GM23338 (cell line): ENCODE results near the gene ITGA8.

Experiments
- CREB1 ChIP-seq: fragments of 250-450 bp; sonication (Bioruptor Pico); IDR thresholded peaks from 2 replicates; pipeline ENCODE4 v1.5.0; 2020; ENCODE audit warnings: low read depth, mild to moderate bottlenecking, moderate library complexity
- ETS1 ChIP-seq: IDR thresholded peaks from 2 replicates; pipeline ENCODE4 v1.6.1; 2016; ENCODE audit warnings: antibody characterized with exemption
- EZH2 ChIP-seq: fragments of 200-600 bp; sonication (generic); IDR thresholded peaks from one replicate; pipeline ENCODE4 v1.8.0; 2017; ENCODE audit warnings: antibody characterized with exemption, mild to moderate bottlenecking, low read depth; ENCODE audit not compliant: unreplicated experiment
- EZH2phosphoT487 ChIP-seq: fragments of 200-600 bp; sonication (generic); IDR thresholded peaks from one replicate; pipeline ENCODE4 v1.8.1; 2018; ENCODE audit warnings: antibody characterized with exemption; ENCODE audit not compliant: unreplicated experiment
- JUNB ChIP-seq: IDR thresholded peaks from one replicate; pipeline ENCODE4 v1.6.1; 2016; ENCODE audit warnings: antibody characterized with exemption; ENCODE audit not compliant: unreplicated experiment
- POLR2AphosphoS5 ChIP-seq: IDR thresholded peaks from 2 replicates; pipeline ENCODE4 v1.6.1; 2016; ENCODE audit warnings: antibody characterized with exemption, low read depth
- REST ChIP-seq: IDR thresholded peaks from one replicate; pipeline ENCODE4 v1.6.1; 2018; ENCODE audit warnings: antibody characterized with exemption; ENCODE audit not compliant: unreplicated experiment
- ZNF114 ChIP-seq: fragments of 250-450 bp; sonication (Bioruptor Pico); IDR thresholded peaks from 2 replicates; pipeline ENCODE4 v1.5.0; 2020; ENCODE audit warnings: mild to moderate bottlenecking, moderate library complexity
- TF ChIP-seq, protein P1 (sequence below), 2 experiments: fragments of 200-600 bp in 1 of 2; sonication (generic) in 1 of 2; conservative IDR thresholded peaks; 2 replicates each; pipeline versions ENCODE4 v1.5.1 to v1.6.1; 2016 to 2017; ENCODE audit warnings: antibody characterized with exemption in 2 of 2, low read depth in 2 of 2, mild to moderate bottlenecking in 2 of 2, moderate library complexity in 1 of 2
- TF ChIP-seq, protein P2 (sequence below): fragments of 250-450 bp; sonication (Bioruptor Pico); IDR thresholded peaks from 2 replicates; pipeline ENCODE4 v1.5.0; 2020; ENCODE audit warnings: mild to moderate bottlenecking, moderate library complexity

DNA sequence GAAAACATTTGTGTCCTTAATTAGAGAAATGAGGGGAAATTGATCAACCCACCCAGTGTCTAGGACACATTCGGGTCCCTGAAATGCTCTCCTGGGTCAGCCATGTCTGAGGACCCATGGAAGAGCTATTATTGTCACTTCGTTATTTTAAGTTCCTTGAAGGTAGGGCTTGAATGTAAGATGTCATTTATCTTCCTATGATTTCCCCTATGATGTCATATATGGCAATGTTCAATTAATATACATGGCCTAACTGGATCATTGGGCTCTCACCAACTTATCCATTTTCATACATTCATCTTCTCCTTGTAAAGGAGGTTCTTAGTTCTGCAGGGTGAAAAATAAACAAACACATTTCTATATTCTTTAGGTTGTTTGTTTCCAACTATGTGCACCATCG is 235.6 kb downstream of the ITGA8 start:
- TF ChIP-seq EZH2 (no peak), EZH2phosphoT487 (no peak), CREB1 (no peak), REST (no peak), POLR2AphosphoS5 (no peak), JUNB (no peak), ETS1 (no peak), ZNF114 (CRISPR knock-in tag) (no peak)
- TF ChIP-seq, protein P1, sequence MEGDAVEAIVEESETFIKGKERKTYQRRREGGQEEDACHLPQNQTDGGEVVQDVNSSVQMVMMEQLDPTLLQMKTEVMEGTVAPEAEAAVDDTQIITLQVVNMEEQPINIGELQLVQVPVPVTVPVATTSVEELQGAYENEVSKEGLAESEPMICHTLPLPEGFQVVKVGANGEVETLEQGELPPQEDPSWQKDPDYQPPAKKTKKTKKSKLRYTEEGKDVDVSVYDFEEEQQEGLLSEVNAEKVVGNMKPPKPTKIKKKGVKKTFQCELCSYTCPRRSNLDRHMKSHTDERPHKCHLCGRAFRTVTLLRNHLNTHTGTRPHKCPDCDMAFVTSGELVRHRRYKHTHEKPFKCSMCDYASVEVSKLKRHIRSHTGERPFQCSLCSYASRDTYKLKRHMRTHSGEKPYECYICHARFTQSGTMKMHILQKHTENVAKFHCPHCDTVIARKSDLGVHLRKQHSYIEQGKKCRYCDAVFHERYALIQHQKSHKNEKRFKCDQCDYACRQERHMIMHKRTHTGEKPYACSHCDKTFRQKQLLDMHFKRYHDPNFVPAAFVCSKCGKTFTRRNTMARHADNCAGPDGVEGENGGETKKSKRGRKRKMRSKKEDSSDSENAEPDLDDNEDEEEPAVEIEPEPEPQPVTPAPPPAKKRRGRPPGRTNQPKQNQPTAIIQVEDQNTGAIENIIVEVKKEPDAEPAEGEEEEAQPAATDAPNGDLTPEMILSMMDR (conservative IDR thresholded peaks at IDR 0.05; ENCODE audit: low read depth in 2 of 2) = no peak
- TF ChIP-seq, protein P2, sequence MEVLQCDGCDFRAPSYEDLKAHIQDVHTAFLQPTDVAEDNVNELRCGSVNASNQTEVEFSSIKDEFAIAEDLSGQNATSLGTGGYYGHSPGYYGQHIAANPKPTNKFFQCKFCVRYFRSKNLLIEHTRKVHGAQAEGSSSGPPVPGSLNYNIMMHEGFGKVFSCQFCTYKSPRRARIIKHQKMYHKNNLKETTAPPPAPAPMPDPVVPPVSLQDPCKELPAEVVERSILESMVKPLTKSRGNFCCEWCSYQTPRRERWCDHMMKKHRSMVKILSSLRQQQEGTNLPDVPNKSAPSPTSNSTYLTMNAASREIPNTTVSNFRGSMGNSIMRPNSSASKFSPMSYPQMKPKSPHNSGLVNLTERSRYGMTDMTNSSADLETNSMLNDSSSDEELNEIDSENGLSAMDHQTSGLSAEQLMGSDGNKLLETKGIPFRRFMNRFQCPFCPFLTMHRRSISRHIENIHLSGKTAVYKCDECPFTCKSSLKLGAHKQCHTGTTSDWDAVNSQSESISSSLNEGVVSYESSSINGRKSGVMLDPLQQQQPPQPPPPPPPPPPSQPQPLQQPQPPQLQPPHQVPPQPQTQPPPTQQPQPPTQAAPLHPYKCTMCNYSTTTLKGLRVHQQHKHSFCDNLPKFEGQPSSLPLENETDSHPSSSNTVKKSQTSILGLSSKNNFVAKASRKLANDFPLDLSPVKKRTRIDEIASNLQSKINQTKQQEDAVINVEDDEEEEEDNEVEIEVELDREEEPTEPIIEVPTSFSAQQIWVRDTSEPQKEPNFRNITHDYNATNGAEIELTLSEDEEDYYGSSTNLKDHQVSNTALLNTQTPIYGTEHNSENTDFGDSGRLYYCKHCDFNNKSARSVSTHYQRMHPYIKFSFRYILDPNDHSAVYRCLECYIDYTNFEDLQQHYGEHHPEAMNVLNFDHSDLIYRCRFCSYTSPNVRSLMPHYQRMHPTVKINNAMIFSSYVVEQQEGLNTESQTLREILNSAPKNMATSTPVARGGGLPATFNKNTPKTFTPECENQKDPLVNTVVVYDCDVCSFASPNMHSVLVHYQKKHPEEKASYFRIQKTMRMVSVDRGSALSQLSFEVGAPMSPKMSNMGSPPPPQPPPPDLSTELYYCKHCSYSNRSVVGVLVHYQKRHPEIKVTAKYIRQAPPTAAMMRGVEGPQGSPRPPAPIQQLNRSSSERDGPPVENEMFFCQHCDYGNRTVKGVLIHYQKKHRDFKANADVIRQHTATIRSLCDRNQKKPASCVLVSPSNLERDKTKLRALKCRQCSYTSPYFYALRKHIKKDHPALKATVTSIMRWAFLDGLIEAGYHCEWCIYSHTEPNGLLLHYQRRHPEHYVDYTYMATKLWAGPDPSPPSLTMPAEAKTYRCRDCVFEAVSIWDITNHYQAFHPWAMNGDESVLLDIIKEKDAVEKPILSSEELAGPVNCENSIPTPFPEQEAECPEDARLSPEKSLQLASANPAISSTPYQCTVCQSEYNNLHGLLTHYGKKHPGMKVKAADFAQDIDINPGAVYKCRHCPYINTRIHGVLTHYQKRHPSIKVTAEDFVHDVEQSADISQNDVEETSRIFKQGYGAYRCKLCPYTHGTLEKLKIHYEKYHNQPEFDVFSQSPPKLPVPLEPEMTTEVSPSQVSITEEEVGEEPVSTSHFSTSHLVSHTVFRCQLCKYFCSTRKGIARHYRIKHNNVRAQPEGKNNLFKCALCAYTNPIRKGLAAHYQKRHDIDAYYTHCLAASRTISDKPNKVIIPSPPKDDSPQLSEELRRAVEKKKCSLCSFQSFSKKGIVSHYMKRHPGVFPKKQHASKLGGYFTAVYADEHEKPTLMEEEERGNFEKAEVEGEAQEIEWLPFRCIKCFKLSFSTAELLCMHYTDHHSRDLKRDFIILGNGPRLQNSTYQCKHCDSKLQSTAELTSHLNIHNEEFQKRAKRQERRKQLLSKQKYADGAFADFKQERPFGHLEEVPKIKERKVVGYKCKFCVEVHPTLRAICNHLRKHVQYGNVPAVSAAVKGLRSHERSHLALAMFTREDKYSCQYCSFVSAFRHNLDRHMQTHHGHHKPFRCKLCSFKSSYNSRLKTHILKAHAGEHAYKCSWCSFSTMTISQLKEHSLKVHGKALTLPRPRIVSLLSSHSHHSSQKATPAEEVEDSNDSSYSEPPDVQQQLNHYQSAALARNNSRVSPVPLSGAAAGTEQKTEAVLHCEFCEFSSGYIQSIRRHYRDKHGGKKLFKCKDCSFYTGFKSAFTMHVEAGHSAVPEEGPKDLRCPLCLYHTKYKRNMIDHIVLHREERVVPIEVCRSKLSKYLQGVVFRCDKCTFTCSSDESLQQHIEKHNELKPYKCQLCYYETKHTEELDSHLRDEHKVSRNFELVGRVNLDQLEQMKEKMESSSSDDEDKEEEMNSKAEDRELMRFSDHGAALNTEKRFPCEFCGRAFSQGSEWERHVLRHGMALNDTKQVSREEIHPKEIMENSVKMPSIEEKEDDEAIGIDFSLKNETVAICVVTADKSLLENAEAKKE = no peak
